Measurements from ENCODE around the gene UST.
"Not testable (repeated sequence)": the region's sequence is repeated elsewhere in the genome, so short reads cannot be mapped to it uniquely, and the experiment has no call there.

UST gene

DNA sequence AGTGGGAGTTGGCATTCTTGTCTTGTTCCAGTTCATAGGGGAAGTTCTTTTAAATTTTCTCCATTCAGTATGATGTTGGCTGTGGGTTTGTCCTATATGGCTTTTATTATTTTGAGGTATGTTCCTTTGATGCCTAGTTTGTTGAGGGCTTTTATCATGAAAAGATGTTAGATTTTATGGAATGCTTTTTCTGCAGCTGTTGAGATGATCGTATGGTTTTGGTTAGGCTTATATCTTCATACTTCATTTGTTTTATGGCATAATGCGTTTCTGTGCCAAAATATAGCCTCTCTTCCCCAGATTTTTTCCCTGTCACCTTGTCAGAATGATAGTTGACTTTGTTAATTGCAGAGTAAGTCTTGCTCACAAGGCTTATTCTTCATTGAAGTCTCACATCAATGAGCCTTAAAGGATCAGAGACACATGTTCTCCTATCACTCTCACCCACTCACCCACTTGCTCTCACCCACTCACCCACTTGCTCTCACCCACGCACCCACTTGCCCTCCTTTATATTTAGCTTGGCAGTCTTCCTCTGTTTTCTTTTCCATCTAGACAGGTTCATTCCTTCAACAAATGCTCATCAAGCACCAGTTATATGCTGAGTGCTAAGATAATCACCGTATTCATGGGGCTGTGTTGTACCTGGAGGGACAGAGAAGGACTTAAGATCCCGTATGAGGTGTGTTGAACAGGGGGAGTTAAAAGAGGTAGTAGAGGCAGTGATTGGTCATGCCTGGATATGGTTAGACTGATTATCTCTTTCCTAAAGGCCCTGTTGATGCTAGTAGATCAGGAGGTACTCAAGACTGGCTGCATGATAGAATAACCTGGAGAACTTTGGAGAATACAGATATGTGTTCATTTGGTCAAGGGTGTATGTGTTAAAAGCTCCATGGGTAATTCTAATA is 19.3 kb downstream of the UST start:
- no peak for DNase-seq (ENCODE audit: low read depth)

DNA sequence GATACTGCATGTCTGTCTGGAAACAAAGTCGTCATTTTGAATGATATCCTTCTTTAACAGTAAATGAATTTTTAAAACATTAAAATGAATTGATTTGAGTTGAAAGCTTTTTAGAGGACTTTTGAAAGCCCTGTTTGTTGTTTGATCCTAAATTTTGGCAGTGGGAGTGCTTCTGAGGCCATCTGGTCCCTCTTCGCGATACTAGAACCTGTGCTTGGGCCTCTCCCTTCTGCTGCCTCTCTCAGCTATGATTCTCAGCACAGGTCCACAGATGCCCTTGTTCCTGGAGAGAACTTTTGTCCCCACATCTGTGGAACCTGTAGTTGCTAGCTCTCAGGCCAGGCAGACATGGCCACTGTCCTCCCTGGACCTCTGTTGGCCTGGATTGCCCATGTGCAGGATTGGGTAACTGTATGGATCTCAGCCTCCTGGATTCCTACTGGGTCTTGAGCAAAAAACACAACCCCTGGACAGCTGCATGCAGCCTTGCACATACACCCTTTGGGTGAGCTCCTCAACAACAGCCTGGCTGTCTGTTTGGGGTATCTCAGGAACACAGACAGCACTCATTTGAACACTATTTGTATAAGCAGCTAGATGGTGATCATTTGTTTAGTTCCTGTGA is 21.9 kb downstream of the UST start:
- no peak for DNase-seq (ENCODE audit: low read depth)

DNA sequence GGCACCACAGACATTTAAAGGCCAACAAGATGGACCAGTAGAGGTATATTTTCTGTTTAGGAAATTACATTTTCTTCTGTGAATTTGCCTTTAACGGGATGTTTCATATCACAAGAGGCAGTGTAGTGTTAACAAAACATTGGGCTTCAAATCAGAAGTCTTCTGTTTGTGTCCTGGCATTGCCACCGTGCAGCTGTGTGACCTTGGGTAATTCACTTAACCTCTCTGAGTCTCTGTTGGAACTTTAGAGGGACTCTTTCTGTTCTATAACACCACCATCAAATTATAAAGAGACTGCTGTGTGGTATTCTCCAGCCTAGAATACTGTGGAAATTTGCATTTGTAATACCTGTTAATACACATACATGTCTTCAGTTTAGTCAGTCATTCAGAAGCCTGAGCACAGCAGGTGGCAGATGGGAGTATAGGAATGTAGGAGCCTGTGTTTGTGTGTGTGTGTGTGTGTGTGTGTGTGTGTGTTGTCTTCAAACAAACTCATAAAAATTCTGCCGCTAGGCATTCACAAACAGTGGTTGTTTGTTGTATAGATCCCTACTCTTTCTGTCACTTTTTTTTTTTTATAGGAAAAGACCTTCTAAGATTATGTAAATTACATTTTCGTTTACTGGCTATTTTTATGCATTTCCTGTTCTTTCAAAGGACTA is 22.6 kb downstream of the UST start:
- DNase-seq (ENCODE audit: low read depth) = no peak

GRCh38 chr6:148770408-148771211 is 23.8 kb downstream of the UST start:
- DNase-seq (ENCODE audit: low read depth) = no peak

- no peak for DNase-seq (ENCODE audit: low read depth)
These were observed 24.4 kb downstream of the UST start for GRCh38 chr6:148771212-148771601.

GRCh38 chr6:148771896-148772554 is 25.2 kb downstream of the UST start:
- DNase-seq (ENCODE audit: low read depth) = no peak

DNA sequence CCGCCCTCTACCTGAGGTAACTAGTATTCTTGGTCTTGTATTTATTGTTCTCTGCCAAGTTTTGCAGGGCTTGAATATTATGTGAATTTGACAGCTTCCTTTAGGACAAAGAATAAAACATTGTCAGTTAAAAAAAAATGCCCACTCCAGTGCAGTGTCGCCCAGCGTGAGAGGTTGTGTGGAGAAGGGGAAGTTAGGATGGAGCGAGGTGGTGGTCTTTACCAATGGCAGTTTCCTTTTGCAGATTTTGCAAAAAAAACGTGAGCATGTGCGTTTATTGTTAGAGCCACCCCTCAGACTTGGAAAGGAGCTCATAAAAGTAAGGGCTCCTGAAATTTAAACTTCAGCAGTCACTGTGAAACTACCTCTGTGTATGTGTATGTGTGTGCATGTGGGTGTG is 28.3 kb downstream of the UST start:
- DNase-seq (ENCODE audit: low read depth) = no peak

DNA sequence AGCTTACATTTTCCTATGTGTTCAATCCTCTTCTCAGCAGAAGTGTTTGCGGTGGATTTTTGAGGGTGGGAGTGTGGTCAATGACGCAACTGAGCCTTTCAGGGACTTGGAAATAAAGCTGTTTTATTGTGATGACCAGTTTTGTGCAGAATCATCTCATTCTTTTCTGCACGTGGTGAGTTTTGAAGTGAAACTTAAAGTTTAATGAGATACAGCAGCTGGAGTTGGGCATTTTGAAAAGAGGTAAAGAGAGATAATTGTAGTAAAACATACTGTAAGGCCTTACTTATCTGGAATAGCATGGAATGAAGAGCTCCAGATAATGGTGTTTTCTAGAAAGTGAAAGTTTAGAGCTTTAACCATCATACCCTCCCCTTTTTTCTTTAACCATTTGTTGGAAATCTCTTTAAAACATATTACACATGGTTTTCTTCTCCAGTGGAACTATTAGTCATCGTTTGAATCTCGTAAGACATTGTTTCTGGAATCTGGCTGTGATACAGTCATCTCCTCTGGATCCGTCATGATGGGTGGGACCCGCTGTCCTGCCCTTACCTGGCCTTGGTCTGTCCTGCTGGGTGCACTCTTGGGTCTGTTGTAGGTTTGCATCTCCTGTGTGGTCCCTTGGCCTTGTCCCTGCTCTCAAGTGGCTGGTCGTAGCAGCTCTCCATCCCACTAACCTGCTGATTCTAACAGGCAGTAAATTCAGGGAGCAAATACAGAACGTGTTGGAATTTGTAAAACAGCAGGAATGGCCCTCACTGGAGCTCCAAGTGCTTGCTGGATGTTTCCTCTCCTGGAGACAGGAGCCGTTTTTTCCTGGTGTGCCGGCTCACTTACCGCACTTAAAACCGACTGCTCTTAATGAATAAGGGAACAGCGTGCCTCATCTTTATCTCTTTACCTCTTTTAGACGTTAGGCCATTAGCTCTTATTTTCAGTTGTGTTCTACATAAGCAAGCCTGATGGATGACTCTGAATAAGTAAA is 29.8 kb downstream of the UST start:
- peak; percentile 73 for DNase-seq (ENCODE audit: low read depth)

DNA sequence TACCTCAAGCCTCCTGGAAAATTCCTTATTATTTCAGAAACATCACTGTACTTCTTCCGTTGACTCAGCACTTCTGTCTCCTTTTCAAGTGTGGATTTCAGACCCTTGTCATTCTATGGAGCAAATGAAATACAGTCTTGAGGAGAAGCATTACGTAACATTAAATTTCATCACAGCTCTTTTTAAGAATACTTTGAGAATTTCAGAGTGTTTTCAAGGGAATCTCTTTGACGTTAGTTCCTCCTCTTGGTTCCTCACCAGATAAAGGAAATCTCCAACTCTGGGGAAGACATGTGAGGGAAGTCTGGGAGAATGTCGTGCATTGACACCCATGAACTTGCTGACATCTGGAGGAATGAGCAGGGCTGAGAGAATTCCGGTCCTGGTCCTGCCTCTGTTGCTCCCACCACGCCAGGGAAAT is 32.3 kb downstream of the UST start:
- DNase-seq (ENCODE audit: low read depth) = peak; percentile 85

- not testable (repeated sequence) for DNase-seq (ENCODE audit: low read depth)
These were observed 33.6 kb downstream of the UST start for GRCh38 chr6:148780423-148780822.

DNA sequence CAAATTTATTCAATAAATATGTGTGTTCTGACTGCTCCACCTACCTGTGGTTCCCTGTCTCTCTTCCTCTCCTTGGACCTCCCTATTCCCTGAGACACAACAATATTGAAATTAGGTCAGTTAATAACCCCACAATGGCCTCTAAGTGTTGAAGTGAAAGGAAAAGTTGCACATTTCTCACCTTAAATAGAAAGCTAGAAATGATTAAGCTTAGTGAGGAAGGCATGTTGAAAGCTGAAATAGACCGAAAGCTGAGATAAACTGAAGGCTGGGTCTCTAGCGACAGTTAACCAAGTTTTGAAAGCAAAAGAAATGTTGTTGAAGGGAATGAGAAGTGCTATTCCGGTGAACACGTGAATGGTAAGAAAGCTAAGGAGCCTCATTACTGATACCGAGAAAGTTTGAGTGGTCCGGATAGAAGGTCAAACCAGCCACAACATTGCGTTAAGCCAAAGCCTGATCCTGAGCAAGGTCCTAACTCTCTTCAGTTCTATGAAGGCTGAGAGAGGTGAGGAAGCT is 34.1 kb downstream of the UST start:
- DNase-seq (ENCODE audit: low read depth) = no peak

GRCh38 chr6:148789948-148790347 is 43.1 kb downstream of the UST start:
- no peak for DNase-seq (ENCODE audit: low read depth)

DNA sequence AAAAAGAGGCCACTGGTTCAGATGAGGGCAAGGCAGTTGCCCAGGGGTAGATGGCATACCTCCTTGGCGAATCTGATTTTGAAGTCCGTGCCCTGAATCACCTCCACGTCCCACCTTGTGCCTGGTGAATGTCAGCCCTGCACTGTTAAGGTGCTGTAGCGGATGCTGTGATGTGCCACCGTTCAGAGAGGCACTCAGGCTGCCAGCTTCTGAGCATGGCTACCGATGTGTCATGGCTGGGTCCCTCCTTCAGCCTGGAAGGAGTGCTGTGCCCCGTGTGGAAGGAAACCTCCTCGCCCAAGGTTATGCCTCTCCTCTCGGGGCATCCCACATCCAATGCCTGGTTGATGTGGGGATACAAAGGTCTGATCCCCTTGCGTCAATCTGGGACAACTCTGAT is 43.6 kb downstream of the UST start:
- no peak for DNase-seq (ENCODE audit: low read depth)

- DNase-seq (ENCODE audit: low read depth) = no peak
These were observed 44.0 kb downstream of the UST start for GRCh38 chr6:148790817-148791216.

- no peak for DNase-seq (ENCODE audit: low read depth)
These were observed 44.5 kb downstream of the UST start for GRCh38 chr6:148791372-148791771.

DNA sequence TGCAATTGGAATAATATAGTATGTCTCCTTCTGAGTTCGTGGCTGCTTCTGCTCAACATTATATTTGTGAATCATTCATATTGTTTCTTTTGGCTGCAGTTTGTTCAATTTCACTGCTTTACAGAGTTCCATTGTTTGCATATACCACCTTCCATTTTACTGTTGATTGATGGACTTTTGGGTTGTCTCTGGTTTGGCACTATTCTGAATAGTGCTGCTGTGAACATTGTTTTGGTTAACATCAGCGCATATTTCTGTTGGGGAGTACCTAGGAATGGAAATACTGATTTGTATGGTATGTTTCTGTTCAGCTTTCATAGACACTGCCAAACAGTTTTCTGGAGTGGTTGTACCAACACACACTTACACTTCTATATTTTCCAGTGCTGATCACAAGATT is 46.9 kb downstream of the UST start:
- DNase-seq (ENCODE audit: low read depth) = no peak

GRCh38 chr6:148794797-148795196 is 48.0 kb downstream of the UST start:
- DNase-seq (ENCODE audit: low read depth) = no peak

- no peak for DNase-seq (ENCODE audit: low read depth)
These were observed 48.7 kb downstream of the UST start for GRCh38 chr6:148795563-148795962.

DNA sequence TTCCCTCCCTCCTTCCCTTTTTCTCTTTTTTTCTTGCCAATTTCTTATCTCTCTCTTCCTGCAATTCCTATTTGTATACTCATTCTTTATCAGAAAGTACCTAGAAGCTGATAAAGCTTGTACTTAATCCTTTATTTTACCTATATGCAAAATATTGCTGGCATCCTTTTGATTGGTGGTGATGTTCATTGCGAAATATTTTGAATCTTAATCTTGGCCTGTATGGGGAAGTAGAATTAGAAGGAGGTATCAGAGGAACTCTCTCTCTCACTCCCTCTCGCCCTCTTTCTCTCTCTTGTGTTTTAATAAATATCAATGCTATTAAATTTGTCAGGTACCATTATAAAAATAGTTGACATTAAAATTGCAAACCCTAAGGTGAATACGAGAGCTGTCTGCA is 52.8 kb downstream of the UST start:
- no peak for DNase-seq (ENCODE audit: low read depth)

- DNase-seq (ENCODE audit: low read depth) = no peak
These were observed 53.7 kb downstream of the UST start for GRCh38 chr6:148800536-148800935.
